Putamen (tissue), 1 donor: Measurements from ENCODE around the gene MMP26.
A peak's percentile ranks its signal among the peaks of the same experiment; 100 is the strongest.

Experiments used
- DNase-seq: peaks from one replicate; pipeline ENCODE4 v3.0.0-alpha.2; 2016; ENCODE audit warnings: low spot score

Gene MMP26

GRCh38 chr11:4704054-4704789, at the start of gene MMP26:
MMP26 (plus strand) TSS chr11:4704784.
- no peak for DNase-seq

GRCh38 chr11:4658629-4659445, 45.7 kb upstream of the MMP26 start:
- no peak for DNase-seq

DNA sequence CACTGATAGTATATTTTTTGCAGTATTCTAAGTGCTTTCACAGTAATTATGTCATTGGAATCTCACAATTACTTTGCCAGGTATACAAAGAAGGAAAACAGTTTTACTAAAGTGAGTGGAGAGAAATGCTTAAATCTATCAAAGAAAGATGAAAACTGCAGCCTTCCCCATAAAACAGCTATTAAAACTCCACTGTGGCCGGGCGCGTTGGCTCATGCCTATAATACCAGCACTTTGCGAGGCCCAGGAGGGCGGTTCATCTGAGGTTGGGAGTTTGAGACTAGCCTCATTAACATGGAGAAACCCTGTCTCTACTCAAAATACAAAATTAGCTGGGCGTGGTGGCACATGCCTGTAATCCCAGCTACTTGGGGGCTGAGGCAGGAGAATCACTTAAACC, 41.7 kb upstream of the MMP26 start:
- DNase-seq: no peak

DNA sequence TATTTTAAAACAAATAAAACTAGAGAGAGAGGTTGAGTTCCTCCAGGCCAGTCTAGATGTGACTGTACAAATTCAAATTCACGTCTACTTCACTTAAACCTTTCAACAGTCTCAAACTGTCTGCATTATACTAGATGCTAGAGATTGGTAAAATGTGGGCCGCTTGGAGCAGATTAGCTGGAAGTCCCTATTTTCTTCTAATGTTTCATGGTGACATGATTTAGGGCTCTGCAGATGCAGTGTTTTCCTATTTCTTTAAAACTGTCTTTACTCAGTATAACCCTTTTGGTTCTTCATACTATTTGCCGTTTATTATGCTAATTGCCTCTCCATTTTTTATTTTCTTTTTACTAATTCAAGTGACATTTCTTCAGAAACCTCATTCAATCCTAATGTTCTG, 40.4 kb upstream of the MMP26 start:
- no peak for DNase-seq

GRCh38 chr11:4664786-4665185, 39.8 kb upstream of the MMP26 start:
- DNase-seq: no peak

- no peak for DNase-seq
Observed at GRCh38 chr11:4665424-4665823, 39.2 kb upstream of the MMP26 start.

- no peak for DNase-seq
Observed at GRCh38 chr11:4671741-4672140, 32.8 kb upstream of the MMP26 start.

GRCh38 chr11:4672470-4672869, 32.1 kb upstream of the MMP26 start:
- DNase-seq: no peak

DNA sequence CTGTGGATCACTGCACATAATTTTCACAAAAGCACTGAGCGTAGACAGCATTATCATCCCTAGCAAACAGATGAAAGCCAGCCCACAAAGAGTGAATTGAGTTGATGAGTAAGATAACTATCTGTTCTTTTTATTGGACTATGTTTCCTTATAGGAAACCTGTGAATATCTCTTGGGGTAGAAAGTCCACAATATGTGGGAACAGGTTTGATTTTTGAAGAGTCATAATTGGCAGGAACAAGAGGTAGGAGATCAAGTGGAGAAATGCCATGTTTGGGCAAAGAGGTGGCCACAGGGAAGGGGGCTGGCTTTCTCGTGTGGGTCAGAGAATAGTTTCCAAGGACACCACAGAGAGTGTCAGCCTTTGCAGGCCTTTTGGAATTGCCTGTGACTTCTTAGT, 30.8 kb upstream of the MMP26 start:
- no peak for DNase-seq

GRCh38 chr11:4677948-4678347, 26.6 kb upstream of the MMP26 start:
- no peak for DNase-seq

- DNase-seq: no peak
Observed at GRCh38 chr11:4680341-4680740, 24.2 kb upstream of the MMP26 start.

GRCh38 chr11:4682623-4683419, 21.8 kb upstream of the MMP26 start:
- no peak for DNase-seq

DNA sequence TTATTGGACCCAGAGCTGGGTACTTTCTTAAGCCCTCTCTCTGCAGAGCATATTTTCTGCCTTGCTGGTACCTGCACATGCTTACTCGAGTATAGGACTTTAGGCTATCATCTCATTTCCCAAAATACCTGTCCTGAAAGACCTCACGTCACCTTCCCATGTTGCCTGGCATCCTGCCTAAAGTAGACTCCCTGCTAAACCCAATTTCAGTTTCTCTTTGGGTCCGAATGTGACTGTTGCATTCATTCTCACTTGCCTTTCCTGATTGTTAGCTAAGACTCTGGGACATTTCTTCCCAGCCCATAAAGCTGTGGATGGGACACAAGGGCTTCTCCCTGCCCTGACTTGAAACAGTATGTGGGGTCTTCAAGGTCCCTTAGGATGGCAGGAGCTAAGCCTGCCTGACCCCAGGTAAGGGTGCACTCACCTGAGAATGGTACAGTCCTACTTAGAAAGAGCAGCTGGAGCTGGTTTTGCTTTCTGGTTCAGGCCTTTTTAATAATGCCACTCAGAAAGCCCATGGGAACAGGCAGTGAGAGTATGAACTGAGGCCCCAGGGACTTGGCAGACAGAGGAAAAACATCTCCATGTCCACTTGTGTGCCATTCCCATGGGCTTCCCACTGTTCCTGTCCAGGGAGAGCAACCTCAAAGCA, 19.8 kb upstream of the MMP26 start:
- no peak for DNase-seq

- DNase-seq: no peak
Observed at GRCh38 chr11:4695442-4695841, 9.1 kb upstream of the MMP26 start.

DNA sequence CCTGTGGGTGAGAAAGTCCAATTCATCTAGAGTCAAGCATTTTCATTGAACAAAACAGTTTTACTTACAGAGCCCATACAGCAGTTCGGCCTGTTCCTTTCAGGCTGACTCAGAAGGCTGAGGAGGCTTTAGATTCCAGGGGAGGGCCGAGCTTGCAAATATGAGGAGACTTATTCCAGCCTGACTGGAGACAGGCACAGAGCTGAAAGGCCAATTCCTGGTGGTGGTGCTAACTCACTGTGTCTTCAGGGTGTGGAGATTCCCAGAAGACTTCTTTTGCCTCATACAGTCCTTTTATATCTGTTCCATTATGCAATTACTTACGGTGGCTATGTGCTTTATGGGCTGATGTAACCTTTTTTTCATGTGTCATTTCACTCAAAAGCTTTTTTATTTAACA, 7.0 kb upstream of the MMP26 start, which contains the start of gene OR51E2:
TSS of gene OR51E2 (minus strand) at position 269 of the 400 bp plus-strand sequence. CDS start 15,142 bp downstream, outside the sequence.
- no peak for DNase-seq

- DNase-seq: no peak
Observed at GRCh38 chr11:4699697-4700435, 4.7 kb upstream of the MMP26 start.

- no peak for DNase-seq
Observed at GRCh38 chr11:4700436-4700820, 4.2 kb upstream of the MMP26 start.

DNA sequence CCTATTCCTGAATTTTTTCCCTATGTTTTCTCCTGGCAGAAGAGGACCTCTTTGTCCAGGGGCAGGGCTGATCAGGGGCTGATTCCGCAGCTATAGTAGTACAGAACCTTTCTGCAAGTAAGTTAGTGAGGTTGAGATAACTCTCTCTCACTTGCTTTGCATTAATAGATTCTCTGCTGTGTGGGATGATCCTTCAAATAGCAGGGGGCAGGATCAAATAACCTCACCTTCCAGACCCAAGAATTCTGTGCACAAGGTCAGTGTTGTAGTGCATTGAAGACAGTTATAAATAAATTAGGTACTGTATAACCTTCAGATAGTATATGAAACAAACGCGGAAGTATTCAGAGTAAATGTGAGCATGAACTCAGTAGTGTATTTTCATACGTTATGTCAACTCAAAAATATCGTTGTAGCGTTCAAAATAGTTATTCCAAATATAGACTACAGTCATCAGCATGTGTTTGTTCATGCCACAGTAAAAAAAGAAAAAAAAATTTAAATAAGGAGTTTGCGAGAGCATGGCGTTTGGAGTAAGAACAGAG, 278 bp downstream of the MMP26 start:
- DNase-seq: no peak

DNA sequence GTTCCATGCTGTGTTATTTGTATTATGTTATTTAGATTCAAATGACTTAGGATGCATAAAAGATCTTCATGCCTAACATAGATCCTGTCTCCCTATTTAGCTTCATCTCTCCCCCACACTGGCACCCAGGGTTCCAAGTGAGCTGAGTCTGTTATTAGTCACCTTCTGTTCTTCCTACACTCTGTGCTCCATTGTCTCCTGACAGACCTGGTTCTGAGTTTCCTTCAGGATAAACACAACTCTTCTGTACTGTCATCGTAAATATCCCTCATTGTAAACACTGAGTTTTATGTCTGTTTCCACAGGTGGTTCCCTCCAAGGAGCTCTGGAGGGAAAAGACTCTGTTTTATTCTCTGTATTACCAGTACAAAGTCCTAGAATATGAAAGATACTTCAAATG, 8.7 kb downstream of the MMP26 start:
- peak; percentile 15 for DNase-seq

DNA sequence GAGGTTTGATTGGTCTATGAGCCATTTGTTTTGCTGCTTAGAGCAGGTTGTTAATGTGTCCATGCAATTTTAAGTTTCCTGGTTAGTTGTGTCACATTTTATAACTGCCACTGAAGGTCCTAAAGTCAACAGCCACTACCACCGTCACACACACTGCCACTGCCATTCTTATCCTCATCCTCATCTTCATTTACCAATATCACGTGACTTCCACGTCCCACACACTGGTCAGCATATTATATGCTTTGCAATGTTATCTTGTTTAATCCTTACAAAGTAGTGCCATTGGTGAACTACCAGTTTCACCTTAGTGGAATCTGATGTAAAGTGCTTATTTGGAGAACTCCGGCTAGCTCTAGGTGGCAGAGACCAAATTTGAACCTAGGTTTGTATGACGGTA, 9.7 kb downstream of the MMP26 start:
- no peak for DNase-seq
